ENCODE data around the gene STRIP2.

STRIP2 gene

DNA sequence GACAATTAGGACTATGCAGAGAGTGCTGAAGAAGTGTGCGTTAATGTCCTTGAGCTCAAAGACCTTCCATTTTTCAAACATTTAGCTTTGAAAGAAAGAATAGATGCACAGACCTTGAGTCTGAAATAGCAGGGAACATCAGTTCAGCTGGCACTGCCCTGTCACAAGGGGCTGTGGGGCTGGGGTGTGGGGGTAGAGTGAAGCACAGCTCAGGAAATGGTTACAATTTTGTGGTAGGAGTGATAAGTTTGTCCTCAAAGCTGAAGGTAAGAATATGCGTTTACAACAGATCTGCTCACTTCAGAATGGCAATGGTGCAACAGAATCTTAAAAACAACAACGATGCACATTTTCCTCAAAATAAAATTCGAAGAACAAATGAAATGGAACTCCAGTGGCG is 101.7 kb downstream of the STRIP2 start:
- peak; percentile 28 to 32 for DNase-seq

DNA sequence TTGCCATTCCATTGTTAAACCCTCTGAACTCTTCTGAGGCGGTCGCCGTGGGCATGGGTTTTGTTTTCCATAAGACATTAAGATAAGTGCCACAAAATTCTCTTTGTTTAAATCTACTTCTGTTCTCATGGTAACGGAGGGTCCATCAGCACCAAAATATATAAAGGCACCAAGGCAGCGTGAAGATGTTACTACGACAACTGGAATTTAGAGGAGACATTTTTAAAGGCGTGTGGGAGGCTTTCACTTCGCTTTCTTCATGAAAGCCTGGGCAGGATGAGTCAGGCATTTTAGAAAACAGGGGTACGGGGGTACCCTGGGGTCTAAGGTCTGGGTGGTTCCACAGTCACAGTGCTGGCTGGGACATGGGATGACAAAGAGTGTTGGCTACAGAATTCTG is 102.1 kb downstream of the STRIP2 start:
- DNase-seq = no peak

Data from activated T-cell treated with anti-CD3 and anti-CD28 coated beads, Interleukin-2, amount 50 U/mL, for 48 hours (primary cell).